GM10266 (cell line): Measurements from ENCODE around the gene MKRN2.

Experiments
- DNase-seq: peaks from one replicate; pipeline ENCODE4 v3.0.0; 2012; ENCODE audit errors: extremely low spot score
- CTCF ChIP-seq: IDR thresholded peaks from 2 replicates; pipeline ENCODE4 v1.5.1; 2012; ENCODE audit warnings: mild to moderate bottlenecking, low read depth; ENCODE audit not compliant: control insufficient read depth, insufficient read depth; ENCODE audit errors: missing control alignments

MKRN2 gene, protein sequence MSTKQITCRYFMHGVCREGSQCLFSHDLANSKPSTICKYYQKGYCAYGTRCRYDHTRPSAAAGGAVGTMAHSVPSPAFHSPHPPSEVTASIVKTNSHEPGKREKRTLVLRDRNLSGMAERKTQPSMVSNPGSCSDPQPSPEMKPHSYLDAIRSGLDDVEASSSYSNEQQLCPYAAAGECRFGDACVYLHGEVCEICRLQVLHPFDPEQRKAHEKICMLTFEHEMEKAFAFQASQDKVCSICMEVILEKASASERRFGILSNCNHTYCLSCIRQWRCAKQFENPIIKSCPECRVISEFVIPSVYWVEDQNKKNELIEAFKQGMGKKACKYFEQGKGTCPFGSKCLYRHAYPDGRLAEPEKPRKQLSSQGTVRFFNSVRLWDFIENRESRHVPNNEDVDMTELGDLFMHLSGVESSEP

DNA sequence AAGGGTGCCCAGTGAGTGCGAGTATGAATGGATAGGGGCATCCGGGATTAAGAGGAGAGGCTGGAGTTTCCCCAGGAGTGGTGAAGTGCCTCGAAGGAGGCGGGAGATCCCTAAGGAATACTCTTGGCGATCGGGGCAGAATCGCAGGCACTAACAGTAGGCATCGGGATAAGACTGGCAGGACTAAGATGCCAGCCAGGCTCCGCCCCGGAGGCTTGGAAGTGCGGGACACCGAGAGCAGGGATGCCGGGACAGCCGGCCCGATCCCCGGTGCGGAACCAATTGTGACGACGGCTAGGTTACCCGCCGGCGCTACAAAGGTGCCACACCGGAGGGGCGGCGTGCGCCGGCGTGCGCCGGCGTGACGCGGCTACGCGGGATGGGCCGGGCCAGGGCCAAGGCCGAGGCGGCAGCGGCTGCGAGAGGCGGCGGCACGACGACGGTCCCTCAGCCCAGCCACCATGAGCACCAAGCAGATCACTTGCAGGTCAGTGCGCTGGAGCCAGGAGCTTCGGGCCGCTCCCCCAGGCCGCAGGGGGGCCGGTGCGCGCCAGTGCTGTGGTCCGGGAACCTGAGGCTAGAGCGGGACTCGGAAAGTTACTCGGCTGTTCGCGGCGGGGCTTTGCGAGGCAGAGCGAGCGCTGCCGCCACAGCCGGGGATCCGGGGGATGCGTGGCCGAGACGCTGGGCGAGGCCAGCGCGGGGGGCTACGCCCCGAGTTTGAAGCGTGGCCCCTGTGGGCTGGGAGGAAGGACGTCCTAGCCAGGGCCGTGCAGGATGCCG, at the start of gene MKRN2:
MKRN2 (plus strand) TSS at position 398 of the 783 bp plus-strand sequence; CDS start at position 462, 64 bp downstream.
- peak; percentile 87 for DNase-seq
- TF ChIP-seq CTCF: no peak

DNA sequence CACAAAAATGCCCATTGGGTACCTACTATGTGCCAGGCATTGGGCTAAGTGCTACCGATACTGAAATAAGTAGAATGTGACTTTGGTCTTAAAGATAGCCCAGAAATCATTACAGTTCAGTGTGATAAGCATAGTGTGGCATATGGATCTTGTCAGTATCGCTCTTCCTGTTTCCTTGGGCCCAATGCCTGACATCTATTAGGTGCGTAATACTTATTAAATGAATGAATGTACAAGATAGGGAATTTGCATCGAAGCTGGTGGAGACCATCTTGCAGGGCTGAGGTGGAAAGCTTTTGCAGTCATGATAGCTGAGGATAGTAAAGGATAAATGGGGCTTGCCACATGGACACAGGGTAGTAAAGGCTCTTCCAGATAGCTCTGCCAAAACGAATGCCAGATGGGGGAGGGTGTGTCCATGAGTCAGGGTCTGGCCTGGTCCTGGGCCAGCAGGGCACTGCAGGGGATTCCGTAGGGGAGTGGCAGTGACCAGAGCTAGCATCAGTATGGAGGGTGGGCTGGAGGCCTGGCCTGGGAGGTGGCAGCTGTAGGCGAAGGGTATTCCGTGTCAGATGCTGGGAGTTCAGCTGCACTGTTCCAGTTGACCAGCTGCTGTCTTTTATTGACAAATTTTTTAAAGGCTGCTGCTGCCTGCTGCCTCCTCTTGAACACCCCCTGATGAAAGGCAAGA, 49.2 kb upstream of the MKRN2 start:
- DNase-seq: no peak
- no peak for TF ChIP-seq CTCF

DNA sequence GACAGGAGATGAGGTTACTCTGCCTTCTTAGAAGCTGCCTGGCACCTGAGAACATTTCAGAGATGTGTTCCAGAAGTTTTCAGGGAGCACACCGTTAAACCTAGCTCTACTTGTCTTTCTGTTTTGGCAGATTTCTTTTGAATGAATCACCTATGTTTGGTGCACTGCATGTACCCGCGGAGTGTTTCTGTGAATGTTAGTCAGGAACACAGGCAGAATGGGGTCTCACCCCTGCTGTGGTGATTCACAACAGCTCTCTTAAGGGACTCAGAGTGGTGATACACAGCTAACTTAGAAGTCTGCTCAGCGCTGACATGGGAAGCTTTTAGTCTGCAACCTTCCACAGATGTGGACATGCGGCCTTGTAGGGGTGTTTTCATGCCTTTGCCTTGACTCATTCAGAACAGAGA, 48.6 kb upstream of the MKRN2 start:
- TF ChIP-seq CTCF: no peak
- DNase-seq: no peak

GRCh38 chr3:12509466-12509865, 47.4 kb upstream of the MKRN2 start:
- no peak for TF ChIP-seq CTCF
- no peak for DNase-seq

DNA sequence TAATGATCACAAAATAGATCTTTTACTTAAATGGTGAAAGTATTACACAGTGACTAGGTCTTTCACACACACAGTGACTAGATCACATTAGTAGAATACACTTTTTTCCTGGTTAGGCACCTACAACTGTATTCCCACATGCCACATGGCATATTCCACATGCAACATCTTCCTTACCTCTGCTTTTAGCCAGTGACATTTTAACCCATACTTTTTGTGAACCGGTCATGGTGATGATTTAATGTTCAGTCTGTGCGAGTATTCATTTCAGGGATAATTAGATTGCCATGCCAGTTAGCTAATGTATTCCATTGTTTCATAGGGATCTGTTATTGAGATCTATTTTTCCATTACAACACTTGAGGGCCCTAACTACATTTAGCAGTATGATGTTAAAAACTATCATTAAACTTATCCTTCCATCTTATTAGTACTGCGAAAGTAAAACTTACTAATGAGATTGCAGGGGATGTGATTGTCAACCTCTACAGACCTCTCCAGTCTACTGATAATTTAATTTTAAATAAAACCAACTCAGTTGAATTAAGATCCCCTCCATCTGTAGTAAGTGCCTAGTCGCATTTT, 44.3 kb upstream of the MKRN2 start:
- no peak for TF ChIP-seq CTCF
- DNase-seq: no peak

- DNase-seq: no peak
- no peak for TF ChIP-seq CTCF
Measured at GRCh38 chr3:12513694-12514446, 43.0 kb upstream of the MKRN2 start.
